GM04503 (cell line): ENCODE results near the gene GLP1R.

Experiments
- DNase-seq: peaks from one replicate; pipeline ENCODE4 v3.0.0-alpha.2; 2012; ENCODE audit warnings: low read depth

The GLP1R gene

GRCh38 chr6:39044181-39044580, 4.4 kb upstream of the GLP1R start:
- no peak for DNase-seq

GRCh38 chr6:39047434-39048327, 900 bp upstream of the GLP1R start:
- DNase-seq = no peak

- no peak for DNase-seq
Observed at GRCh38 chr6:39049575-39050283, 1.1 kb downstream of the GLP1R start.

- no peak for DNase-seq
Observed at GRCh38 chr6:39050453-39051112, 2.0 kb downstream of the GLP1R start.

- no peak for DNase-seq
Observed at GRCh38 chr6:39051399-39052122, 3.0 kb downstream of the GLP1R start.

- DNase-seq = no peak
Observed at GRCh38 chr6:39053016-39053624, 4.5 kb downstream of the GLP1R start.

GRCh38 chr6:39053854-39054576, 5.4 kb downstream of the GLP1R start:
- no peak for DNase-seq

GRCh38 chr6:39054577-39055142, 6.1 kb downstream of the GLP1R start:
- DNase-seq = no peak

- DNase-seq = no peak
Observed at GRCh38 chr6:39055661-39056060, 7.1 kb downstream of the GLP1R start.

- DNase-seq = no peak
Observed at GRCh38 chr6:39056191-39056590, 7.6 kb downstream of the GLP1R start.

- DNase-seq = no peak
Observed at GRCh38 chr6:39056681-39057080, 8.1 kb downstream of the GLP1R start.

GRCh38 chr6:39057251-39058155, 8.9 kb downstream of the GLP1R start:
- no peak for DNase-seq

GRCh38 chr6:39058471-39059147, 10.0 kb downstream of the GLP1R start:
- DNase-seq = no peak

- peak; percentile 0 for DNase-seq
Observed at GRCh38 chr6:39059496-39060310, 11.1 kb downstream of the GLP1R start.

- DNase-seq = no peak
Observed at GRCh38 chr6:39060467-39061160, 12.0 kb downstream of the GLP1R start.

GRCh38 chr6:39061182-39061581, 12.6 kb downstream of the GLP1R start:
- no peak for DNase-seq

GRCh38 chr6:39061588-39061987, 13.0 kb downstream of the GLP1R start:
- DNase-seq = no peak
